Parathyroid adenoma (tissue), 2 donors: ENCODE results near the gene AMDHD2.

ENCODE experiments used
- H2AFZ ChIP-seq: fragments of 300-600 bp; sonication (generic); one replicate; pipeline ENCODE4 v1.7.0; 2017; ENCODE audit warnings: antibody characterized with exemption, mild to moderate bottlenecking
- H3K27ac ChIP-seq: fragments of 300-600 bp; sonication (generic); one replicate; pipeline ENCODE4 v1.7.0; 2017
- H3K27me3 ChIP-seq: fragments of 300-600 bp; sonication (generic); one replicate; pipeline ENCODE4 v1.7.0; 2017; ENCODE audit warnings: low read length; ENCODE audit not compliant: control insufficient read depth, insufficient read depth
- H3K36me3 ChIP-seq: fragments of 300-600 bp; sonication (generic); one replicate; pipeline ENCODE4 v1.7.0; 2017; ENCODE audit warnings: low read length; ENCODE audit not compliant: control insufficient read depth, insufficient read depth
- H3K4me1 ChIP-seq: fragments of 300-600 bp; sonication (generic); one replicate; pipeline ENCODE4 v1.7.0; 2017; ENCODE audit warnings: control low read depth
- H3K4me2 ChIP-seq: fragments of 300-600 bp; sonication (generic); one replicate; pipeline ENCODE4 v1.7.0; 2017; ENCODE audit warnings: low read length
- H3K4me3 ChIP-seq: fragments of 300-600 bp; sonication (generic); one replicate; pipeline ENCODE4 v1.7.0; 2017; ENCODE audit warnings: low read depth, low read length
- H3K79me2 ChIP-seq: fragments of 300-600 bp; sonication (generic); one replicate; pipeline ENCODE4 v1.7.0; 2017; ENCODE audit warnings: control low read depth
- H3K9ac ChIP-seq: fragments of 300-600 bp; sonication (generic); one replicate; pipeline ENCODE4 v1.7.0; 2017; ENCODE audit warnings: mild to moderate bottlenecking
- H3K9me3 ChIP-seq: fragments of 300-600 bp; sonication (generic); one replicate; pipeline ENCODE4 v1.7.0; 2017; ENCODE audit warnings: low read length; ENCODE audit not compliant: control insufficient read depth
- CTCF ChIP-seq: fragments of 300-600 bp; sonication (generic); IDR thresholded peaks from one replicate; pipeline ENCODE4 v1.7.0; 2017; ENCODE audit warnings: antibody characterized with exemption, mild to moderate bottlenecking
- donor health status: primary hyperparathyroidism.

AMDHD2 gene

DNA sequence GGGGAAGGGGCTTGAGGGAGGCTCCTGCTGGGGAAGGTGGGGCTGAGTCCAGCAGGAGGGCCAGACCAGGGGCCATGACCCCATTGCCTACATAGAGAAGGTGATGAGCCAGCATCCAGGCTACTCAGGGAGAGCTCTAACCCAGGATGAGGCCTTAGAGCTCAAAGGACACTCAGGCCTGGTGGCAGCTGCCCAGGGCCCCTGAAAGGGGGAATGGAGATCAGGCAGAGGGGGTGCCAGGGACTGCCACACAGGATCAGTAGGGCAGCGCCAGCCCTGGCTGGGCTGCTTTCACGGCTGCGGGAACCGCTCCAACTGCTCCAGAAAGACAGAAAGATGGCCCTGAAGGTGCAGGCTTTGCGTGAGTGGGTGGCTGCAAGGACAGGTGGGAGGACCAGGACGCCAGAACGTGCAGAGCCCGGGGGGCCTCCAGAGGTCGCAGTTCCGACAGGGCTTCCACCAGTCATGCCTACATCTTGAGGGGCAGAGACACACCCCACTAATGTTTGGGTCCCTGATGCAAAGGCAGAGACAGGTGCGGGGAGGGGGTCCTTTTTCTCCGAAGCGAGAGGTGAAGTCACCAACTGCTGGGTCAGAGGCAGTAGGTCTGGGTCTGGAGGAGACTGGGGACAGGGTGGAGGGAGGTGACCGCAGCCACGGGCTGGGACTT is 7.3 kb upstream of the AMDHD2 start:
- H3K36me3 ChIP-seq, result no peaks in the 10 kb centered on the region
- peak; percentile 22 for TF ChIP-seq CTCF
- peak overlapping the region; percentile 98 for H3K4me2 ChIP-seq
- peaks cover 37% of the 10 kb centered on the region for H3K79me2 ChIP-seq
- H3K27me3 ChIP-seq, result no peaks in the 10 kb centered on the region
- no peaks in the 10 kb centered on the region for H3K9me3 ChIP-seq
- peak overlapping the region; percentile 72 for H3K4me3 ChIP-seq
- peak overlapping the region; percentile 99 for H3K27ac ChIP-seq
- peaks cover 43% of the 10 kb centered on the region for H3K4me1 ChIP-seq
- H3K9ac ChIP-seq, result peak overlapping the region; percentile 78
- H2AFZ ChIP-seq, result peak overlapping the region; percentile 92

DNA sequence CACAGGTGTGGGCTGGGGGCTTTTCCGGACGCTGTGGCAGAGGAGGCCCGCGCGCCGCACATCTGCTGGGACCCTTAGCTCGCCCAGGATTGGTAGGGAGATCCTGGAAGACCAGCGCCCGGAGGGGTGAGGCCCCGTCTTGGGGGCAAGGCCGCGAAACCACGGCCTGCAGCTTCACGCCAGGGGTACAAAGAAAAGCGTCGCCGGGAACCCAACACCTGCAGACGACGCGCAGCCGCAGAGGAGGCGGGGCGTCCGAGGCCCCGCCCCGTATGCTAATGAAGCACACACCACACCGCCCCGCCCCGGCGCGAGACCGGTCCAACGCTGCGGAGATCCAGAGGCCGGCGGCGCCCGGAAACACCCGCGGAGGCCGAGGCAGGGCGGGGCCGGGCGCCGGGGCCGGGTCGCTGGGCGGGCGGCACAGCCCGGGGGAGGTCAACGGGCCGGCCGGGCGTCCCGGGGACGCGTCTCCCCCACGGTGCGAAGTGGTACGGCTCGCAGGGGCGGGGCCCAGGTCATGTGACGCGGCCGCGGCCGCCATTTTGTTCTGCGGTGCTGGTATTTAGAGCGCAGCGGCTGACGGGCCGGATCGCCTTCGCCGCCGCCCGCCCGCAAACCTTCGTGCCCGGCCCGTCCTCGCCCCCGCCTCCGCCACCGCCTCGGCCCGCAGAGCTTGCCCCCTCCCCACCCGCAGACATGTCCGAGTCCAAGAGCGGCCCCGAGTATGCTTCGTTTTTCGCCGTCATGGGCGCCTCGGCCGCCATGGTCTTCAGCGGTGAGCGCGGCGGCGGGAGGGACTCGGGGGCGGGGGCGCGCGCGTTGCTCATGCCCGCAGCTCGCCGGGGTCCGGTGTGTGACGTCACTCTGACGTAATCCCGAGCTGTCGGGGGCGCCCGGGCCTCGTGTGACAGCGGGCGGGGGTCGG is 6.5 kb upstream of the AMDHD2 start, which contains the start of gene ATP6V0C:
ATP6V0C (plus strand) TSS at position 548 of the 928 bp plus-strand sequence; CDS start at position 700, 152 bp downstream.
- Histone ChIP-seq H2AFZ (peak within 1 kb of the TSS; percentile 92), H3K9me3 (no peaks in the 10 kb centered on the region), H3K27ac (peak within 1 kb of the TSS; percentile 99), H3K9ac (peak within 1 kb of the TSS; percentile 98), H3K79me2 (peaks cover 45% of the 10 kb centered on the region), H3K4me3 (peak within 1 kb of the TSS; percentile 87), H3K36me3 (no peaks in the 10 kb centered on the region), H3K4me1 (peaks cover 46% of the 10 kb centered on the region), H3K27me3 (no peaks in the 10 kb centered on the region), H3K4me2 (peak within 1 kb of the TSS; percentile 98)
- no peak for TF ChIP-seq CTCF

DNA sequence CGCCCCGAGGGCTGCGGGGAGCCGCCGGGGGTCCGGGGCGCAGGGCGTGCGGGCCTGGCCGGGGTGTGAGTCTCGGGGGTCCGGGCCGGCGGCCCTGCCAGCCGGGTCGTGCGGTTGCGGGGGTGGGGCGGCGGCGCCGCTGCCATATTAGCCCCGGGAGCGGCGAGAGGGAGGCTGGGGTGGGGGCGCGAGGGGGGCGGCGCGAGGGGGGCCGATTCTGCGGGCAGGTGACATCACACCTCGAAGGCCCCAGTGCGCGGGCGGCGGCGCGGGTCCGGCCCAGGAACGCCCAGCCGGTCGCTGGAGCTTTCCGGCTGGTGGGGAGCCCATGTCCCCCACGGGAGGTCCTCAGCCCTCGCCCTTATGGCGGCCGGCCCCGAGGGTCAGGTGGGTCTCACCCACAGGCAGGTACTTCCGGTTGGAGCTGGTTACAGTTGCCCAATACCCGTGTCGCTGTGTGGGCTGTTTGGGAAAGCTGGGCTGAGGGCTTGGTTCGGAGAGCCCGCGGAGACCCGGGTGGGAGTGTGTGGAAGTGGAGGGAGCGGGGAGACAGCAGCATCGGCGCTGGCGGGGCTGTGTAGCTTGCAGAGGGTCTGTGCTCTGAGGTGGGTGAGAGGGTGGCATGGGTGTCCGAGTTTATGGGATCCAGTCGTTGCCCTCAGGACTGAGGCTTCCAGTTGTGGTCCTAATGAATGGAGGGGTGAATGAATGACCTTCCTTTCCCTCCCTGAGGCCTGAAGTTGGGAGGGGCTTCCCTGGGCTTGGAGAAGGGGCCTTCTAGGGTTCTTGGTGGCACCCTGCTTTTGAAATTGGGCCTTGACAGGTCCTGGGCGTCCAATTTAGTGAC is 5.6 kb upstream of the AMDHD2 start:
- no peak overlapping the region for H2AFZ ChIP-seq
- peak overlapping the region; percentile 98 for H3K4me2 ChIP-seq
- H3K4me1 ChIP-seq, result peaks cover 52% of the 10 kb centered on the region
- peak overlapping the region; percentile 99 for H3K27ac ChIP-seq
- no peaks in the 10 kb centered on the region for H3K27me3 ChIP-seq
- H3K4me3 ChIP-seq, result peak overlapping the region; percentile 87
- no peaks in the 10 kb centered on the region for H3K9me3 ChIP-seq
- H3K36me3 ChIP-seq, result no peaks in the 10 kb centered on the region
- peak overlapping the region; percentile 98 for H3K9ac ChIP-seq
- TF ChIP-seq CTCF, result no peak
- H3K79me2 ChIP-seq, result peaks cover 53% of the 10 kb centered on the region

DNA sequence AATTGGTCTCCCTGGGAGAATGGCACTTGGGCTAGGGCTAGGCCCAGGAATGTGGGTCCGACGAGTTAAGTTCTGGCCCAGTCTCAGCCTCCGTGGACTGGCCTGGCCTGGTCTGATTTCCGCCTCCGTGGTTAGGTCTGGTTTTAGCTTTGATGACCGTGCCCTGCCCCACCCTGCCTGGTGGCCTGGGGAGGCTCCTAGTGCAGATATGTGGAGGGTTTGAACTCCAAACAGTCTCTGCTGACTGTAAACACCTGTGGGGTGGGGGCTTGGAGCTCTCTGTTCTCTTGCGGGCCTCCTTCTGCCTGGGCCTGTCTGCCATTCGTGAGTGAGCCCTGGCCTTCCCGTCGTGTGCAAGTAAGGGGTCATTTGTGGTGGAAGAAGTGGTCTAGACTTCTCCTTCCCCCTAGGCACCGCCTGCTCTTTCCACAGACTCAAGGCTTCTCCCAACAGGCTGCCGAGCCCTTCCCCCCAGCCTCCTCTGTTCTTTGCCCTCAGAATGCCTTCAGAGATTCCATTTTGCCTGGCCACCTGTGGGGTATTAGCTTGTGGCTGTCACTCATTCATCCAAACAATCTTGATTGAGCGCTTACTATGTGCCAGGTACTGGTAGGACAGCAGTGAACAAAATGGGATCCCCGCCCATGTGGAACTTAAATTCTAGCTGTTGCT is 4.9 kb upstream of the AMDHD2 start:
- Histone ChIP-seq H3K79me2 (peaks cover 53% of the 10 kb centered on the region), H3K4me2 (peak overlapping the region; percentile 98), H3K4me1 (peaks cover 53% of the 10 kb centered on the region), H3K4me3 (peak overlapping the region; percentile 87), H3K9ac (peak overlapping the region; percentile 77), H3K36me3 (no peaks in the 10 kb centered on the region), H3K27ac (peak overlapping the region; percentile 99), H3K9me3 (no peaks in the 10 kb centered on the region), H3K27me3 (no peaks in the 10 kb centered on the region), H2AFZ (no peak overlapping the region)
- TF ChIP-seq CTCF, result no peak
